ENCODE results near the gene SPOCK3.

DNA sequence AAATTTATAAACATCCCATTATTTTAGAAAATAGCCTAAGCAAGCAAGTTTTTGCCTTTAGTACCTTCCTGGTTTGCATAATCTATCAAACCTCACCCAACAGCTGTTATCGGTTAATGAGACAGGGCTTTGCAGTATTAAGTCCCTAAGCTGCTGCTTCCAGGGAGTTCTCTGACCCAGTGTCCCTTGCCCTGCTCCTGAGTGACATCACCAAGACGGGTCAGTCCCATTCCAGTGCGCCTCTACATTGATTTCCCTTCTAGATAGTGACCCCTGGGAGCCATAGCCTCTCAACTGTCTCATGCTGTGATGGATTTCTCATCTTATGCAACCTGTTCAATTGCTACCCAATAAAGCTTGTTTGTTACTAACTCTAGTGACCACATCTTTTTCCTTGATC is 410.4 kb downstream of the SPOCK3 start:
- TF ChIP-seq POLR2AphosphoS5 (IDR thresholded peaks at IDR 0.05; ENCODE audit: low read depth, low read length) (no peak), POLR2A (IDR thresholded peaks at IDR 0.05; ENCODE audit: low read depth, low read length) (no peak)

All from GM12891 (cell line).